Hepatocyte (in vitro differentiated cells): Measurements from ENCODE around the gene NDUFAF8.

ENCODE experiments used
- EZH2phosphoT487 ChIP-seq: fragments of 200-600 bp; sonication (generic); IDR thresholded peaks from one replicate; pipeline ENCODE4 v1.6.1; 2018; ENCODE audit warnings: antibody characterized with exemption, mild to moderate bottlenecking, low read depth, moderate library complexity; ENCODE audit not compliant: unreplicated experiment, severe bottlenecking
- TF ChIP-seq, protein P1 (sequence below): fragments of 200-600 bp; sonication (generic); IDR thresholded peaks from 2 replicates; pipeline ENCODE4 v1.5.1; 2016; ENCODE audit warnings: antibody characterized with exemption, mild to moderate bottlenecking; ENCODE audit not compliant: poor library complexity

DNA sequence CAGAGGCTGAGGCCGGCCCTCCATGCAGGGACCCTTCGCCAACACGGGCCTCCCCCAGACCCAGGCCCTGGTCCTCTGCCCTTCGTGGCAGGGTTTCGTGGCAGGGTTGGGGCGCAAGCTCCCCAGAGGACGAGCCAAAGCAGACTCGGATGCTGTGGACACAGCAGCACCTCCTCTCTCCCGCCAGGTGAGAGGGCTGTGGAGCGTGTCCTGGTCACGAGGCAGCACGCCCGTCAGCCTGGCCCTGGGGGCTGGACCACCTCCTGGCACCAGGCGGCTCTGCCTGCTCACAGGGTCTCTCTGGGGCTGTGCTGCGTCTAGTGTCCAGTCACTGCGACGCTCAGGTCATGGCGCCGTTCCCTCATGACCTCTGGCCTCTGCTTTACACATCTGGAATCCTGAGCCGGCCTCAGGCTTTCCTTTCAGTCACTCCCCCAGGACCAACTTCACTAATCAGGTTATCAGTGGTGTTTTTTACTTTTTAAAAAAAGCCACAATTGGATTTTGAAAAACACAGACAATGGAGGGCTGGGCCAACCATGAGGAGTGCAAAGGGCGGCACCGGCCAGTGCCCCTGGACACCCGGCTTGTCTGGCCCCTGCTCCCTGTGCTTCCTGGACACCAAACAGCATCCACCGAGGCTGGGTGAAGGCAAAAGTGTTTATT lies 5.4 kb downstream of the NDUFAF8 start:
- TF ChIP-seq EZH2phosphoT487: no peak
- TF ChIP-seq, protein P1, sequence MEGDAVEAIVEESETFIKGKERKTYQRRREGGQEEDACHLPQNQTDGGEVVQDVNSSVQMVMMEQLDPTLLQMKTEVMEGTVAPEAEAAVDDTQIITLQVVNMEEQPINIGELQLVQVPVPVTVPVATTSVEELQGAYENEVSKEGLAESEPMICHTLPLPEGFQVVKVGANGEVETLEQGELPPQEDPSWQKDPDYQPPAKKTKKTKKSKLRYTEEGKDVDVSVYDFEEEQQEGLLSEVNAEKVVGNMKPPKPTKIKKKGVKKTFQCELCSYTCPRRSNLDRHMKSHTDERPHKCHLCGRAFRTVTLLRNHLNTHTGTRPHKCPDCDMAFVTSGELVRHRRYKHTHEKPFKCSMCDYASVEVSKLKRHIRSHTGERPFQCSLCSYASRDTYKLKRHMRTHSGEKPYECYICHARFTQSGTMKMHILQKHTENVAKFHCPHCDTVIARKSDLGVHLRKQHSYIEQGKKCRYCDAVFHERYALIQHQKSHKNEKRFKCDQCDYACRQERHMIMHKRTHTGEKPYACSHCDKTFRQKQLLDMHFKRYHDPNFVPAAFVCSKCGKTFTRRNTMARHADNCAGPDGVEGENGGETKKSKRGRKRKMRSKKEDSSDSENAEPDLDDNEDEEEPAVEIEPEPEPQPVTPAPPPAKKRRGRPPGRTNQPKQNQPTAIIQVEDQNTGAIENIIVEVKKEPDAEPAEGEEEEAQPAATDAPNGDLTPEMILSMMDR: no peak
